GM10266 (cell line): ENCODE measurements around the gene ATP8A1.

ENCODE experiments used
- DNase-seq: peaks from one replicate; pipeline ENCODE4 v3.0.0; 2012; ENCODE audit errors: extremely low spot score
- TF ChIP-seq, protein P1 (sequence below): IDR thresholded peaks from 2 replicates; pipeline ENCODE4 v1.5.1; 2012; ENCODE audit warnings: mild to moderate bottlenecking, low read depth; ENCODE audit not compliant: control insufficient read depth, insufficient read depth; ENCODE audit errors: missing control alignments

The ATP8A1 gene

DNA sequence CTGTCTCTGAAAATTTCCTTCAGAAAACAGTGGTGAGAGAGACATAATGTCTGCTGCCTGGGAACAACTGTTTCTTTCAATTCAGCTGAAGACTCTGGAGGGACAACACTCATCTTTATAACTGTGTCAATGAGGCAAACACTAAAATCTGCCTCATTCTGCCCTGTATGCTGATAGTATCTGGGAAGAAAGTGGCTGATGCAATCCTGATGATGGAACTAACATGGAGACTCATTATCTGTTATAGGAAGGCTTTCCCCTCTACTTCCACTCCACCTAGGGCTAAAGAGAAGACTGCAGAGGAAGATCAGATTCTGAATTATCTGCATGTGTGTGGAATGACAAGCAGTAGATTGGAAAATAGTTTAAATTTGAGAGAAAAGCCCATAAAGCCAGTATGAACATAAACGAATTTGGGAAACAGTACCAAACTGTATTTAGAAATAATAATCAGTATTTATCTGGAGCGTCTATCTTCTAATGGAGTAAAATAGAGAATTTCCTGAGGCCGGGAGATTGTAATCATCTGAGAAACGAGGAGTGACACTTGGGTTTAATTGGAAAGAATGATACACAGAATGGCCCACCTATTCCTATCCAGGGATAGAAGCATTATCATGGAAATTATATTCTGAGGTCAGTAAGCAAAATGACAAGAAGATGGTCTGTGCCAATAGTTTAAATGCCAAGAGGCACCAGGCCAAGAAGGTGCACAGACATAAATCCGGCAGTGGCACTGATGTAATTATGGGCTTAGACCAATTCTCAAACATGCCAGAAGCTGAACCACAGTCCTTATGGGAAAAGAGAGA, 174.2 kb downstream of the ATP8A1 start:
- TF ChIP-seq, protein P1, sequence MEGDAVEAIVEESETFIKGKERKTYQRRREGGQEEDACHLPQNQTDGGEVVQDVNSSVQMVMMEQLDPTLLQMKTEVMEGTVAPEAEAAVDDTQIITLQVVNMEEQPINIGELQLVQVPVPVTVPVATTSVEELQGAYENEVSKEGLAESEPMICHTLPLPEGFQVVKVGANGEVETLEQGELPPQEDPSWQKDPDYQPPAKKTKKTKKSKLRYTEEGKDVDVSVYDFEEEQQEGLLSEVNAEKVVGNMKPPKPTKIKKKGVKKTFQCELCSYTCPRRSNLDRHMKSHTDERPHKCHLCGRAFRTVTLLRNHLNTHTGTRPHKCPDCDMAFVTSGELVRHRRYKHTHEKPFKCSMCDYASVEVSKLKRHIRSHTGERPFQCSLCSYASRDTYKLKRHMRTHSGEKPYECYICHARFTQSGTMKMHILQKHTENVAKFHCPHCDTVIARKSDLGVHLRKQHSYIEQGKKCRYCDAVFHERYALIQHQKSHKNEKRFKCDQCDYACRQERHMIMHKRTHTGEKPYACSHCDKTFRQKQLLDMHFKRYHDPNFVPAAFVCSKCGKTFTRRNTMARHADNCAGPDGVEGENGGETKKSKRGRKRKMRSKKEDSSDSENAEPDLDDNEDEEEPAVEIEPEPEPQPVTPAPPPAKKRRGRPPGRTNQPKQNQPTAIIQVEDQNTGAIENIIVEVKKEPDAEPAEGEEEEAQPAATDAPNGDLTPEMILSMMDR, result no peak

DNA sequence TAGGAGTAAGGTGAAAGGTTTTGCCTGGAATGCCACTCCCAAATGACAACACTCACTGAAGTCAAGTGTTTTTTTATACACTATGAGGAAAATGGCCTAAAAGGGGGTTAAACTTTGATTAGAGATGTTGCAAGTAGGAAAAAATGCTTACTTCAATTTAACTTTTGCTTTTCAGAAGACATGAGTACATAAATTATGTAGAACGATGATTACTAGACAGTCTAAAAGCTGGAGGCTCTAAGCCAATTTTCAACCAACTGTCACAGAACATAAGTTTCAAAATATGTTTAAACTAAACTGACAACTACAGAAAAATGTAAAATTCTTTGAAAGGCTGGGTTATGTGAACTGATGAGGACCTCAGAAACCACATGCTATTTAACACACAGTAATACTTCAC, 176.2 kb downstream of the ATP8A1 start:
- TF ChIP-seq, protein P1, result no peak
- no peak for DNase-seq

More for the DNA sequence above, 174.2 kb downstream of the ATP8A1 start:
- DNase-seq, result no peak

DNA sequence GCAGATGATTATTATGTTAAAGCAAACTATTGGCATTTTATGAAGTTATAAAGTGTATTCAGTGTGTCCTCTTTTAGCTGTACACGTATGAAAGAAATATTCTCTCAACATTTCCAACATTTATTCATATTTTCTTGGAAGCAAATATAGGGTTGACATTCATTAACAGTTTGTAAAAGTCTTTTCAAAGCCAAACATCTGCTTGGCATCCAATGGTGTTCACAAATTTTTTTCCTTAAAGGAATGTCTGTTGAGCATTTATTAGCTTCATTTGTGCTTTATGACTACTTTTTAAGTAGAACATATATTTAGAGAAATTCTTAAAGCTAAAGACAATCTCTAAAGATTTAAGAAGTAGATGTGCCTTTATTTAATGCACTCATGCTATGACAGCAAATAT, 176.6 kb downstream of the ATP8A1 start:
- TF ChIP-seq, protein P1, result no peak
- no peak for DNase-seq

DNA sequence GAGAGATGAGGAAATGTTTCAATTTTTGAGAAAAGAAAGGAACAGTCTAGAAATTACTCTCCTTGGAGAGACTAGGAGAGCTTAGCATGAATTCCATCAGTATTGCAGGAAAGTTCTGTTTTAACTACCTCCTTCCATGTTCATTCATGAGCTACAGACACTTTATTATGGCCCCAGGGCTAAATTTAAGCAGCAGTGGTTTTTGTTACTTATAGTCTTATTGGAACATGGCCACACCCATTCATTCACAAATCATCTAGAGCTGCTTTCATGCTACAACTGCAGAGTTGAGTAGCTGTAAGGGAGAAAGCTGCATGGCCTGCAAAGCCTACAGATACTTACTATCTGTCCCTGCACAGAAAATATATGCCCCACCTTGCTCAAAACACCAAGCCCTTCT, 178.0 kb downstream of the ATP8A1 start:
- TF ChIP-seq, protein P1, result no peak
- no peak for DNase-seq

DNA sequence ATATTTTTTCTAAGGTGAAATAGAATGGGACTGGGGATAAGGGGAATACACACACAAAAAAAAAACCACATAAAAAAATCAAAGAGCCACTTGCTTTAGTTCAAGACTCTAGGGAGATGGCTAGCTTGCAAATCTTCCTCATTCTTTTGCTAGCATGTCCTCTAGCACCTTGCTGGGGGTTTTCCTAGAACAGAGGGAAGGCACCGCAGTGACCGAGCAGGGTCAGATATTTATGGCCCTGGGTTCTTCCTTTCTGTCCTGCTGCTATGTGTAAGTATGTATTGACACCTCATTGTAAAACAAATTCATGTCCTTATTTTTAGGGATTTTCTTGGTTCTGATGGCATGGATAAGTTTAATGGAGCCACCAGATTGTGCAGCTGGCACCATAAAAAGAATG, 178.4 kb downstream of the ATP8A1 start:
- TF ChIP-seq, protein P1, result no peak

DNA sequence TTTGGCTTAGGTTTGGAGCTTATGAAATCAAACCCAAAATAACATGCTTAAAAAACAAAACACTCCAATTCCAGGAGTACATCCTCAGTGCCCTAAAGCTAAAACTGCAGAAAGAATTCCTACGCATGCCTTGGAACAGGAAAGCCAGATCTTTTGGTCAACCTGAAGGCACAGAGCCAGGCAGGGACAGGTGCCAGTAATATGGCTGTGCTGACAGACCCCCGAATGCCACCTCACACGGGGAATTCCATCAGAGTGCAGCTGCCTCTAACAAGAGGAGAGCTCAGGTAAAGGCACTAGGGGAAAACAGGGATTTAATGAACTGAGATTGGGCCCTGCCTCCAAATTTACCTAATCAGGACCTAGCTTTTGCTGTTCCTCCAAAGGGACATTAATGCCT, 182.5 kb downstream of the ATP8A1 start:
- DNase-seq, result no peak

More for the DNA sequence above, 178.4 kb downstream of the ATP8A1 start:
- DNase-seq, result peak; percentile 7

More for the DNA sequence above, 182.5 kb downstream of the ATP8A1 start:
- TF ChIP-seq, protein P1, result no peak
